T-helper 1 cell (primary cell): ENCODE data around the gene NBR1.
"Not testable (repeated sequence)": the region's sequence is repeated elsewhere in the genome, so short reads cannot be mapped to it uniquely, and the experiment has no call there.

ENCODE experiments used
- DNase-seq, 5 donors: peaks; one replicate each; pipeline ENCODE4 v3.0.0-alpha.2; 2012 to 2020
- total RNA-seq, 4 donors: gene quantifications; one replicate each; lab custom pipeline; 2026; lab: John Stamatoyannopoulos, UW

NBR1 gene, protein sequence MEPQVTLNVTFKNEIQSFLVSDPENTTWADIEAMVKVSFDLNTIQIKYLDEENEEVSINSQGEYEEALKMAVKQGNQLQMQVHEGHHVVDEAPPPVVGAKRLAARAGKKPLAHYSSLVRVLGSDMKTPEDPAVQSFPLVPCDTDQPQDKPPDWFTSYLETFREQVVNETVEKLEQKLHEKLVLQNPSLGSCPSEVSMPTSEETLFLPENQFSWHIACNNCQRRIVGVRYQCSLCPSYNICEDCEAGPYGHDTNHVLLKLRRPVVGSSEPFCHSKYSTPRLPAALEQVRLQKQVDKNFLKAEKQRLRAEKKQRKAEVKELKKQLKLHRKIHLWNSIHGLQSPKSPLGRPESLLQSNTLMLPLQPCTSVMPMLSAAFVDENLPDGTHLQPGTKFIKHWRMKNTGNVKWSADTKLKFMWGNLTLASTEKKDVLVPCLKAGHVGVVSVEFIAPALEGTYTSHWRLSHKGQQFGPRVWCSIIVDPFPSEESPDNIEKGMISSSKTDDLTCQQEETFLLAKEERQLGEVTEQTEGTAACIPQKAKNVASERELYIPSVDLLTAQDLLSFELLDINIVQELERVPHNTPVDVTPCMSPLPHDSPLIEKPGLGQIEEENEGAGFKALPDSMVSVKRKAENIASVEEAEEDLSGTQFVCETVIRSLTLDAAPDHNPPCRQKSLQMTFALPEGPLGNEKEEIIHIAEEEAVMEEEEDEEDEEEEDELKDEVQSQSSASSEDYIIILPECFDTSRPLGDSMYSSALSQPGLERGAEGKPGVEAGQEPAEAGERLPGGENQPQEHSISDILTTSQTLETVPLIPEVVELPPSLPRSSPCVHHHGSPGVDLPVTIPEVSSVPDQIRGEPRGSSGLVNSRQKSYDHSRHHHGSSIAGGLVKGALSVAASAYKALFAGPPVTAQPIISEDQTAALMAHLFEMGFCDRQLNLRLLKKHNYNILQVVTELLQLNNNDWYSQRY
- total RNA-seq: 85.8 to 180 (median 157) reads per million in 4 donors

DNA sequence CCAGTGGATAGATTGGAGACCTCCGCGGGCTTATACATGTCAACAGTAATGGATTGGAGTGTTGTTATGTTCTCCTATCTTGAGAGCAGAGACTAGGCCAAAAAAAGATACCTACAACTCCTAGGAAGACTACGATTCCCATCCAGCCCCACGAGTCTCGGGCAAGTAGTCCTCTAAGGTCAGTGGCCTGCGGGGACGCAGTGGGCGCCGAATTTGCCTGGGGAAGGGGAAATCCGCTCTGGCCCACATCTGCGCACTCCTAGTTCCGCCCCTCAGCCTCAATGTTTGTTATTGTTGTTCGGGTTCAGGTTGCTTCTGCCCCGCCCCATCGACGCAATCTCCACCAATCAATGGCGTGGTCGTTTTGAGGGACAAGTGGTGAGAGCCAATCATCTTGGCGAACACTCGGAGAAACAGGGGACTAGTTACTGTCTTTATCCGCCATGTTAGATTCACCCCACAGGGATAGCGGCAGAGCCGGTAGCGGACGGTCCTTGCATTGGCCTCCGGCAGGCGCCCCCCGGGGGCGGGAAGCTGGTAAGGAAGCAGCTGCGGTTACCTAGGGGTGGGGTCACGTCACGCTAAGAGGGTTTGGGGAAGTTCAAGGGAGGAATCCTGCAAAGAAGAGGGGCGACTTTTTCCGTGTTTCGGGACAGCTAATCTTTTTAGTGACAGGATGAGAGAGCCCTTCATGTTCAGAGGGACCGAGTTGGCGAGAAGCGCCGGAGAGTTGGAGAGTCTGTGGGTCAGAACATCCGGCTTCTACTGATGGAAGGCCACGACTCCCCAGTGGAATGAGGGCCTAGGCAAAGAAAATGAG, at the start of gene NBR1:
NBR1 (plus strand) TSS at position 449 of the 820 bp plus-strand sequence. CDS start 4,586 bp downstream, outside the sequence.
- DNase-seq: peak; percentile 87 to 98 (median 94)

DNA sequence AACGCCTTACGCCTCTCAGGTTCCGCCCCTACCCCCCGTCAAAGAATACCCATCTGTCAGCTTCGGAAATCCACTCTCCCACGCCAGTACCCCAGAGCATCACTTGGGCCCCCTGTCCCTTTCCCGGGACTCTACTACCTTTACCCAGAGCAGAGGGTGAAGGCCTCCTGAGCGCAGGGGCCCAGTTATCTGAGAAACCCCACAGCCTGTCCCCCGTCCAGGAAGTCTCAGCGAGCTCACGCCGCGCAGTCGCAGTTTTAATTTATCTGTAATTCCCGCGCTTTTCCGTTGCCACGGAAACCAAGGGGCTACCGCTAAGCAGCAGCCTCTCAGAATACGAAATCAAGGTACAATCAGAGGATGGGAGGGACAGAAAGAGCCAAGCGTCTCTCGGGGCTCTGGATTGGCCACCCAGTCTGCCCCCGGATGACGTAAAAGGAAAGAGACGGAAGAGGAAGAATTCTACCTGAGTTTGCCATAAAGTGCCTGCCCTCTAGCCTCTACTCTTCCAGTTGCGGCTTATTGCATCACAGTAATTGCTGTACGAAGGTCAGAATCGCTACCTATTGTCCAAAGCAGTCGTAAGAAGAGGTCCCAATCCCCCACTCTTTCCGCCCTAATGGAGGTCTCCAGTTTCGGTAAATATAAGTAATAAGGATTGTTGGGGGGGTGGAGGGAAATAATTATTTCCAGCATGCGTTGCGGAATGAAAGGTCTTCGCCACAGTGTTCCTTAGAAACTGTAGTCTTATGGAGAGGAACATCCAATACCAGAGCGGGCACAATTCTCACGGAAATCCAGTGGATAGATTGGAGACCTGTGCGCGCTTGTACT, 45.7 kb upstream of the NBR1 start, which contains the start of gene BRCA1:
BRCA1 (minus strand) TSS at position 232 of the 834 bp plus-strand sequence. CDS start 1,268 bp downstream, outside the sequence.
- DNase-seq: peak; percentile 82 to 99 (median 91)

DNA sequence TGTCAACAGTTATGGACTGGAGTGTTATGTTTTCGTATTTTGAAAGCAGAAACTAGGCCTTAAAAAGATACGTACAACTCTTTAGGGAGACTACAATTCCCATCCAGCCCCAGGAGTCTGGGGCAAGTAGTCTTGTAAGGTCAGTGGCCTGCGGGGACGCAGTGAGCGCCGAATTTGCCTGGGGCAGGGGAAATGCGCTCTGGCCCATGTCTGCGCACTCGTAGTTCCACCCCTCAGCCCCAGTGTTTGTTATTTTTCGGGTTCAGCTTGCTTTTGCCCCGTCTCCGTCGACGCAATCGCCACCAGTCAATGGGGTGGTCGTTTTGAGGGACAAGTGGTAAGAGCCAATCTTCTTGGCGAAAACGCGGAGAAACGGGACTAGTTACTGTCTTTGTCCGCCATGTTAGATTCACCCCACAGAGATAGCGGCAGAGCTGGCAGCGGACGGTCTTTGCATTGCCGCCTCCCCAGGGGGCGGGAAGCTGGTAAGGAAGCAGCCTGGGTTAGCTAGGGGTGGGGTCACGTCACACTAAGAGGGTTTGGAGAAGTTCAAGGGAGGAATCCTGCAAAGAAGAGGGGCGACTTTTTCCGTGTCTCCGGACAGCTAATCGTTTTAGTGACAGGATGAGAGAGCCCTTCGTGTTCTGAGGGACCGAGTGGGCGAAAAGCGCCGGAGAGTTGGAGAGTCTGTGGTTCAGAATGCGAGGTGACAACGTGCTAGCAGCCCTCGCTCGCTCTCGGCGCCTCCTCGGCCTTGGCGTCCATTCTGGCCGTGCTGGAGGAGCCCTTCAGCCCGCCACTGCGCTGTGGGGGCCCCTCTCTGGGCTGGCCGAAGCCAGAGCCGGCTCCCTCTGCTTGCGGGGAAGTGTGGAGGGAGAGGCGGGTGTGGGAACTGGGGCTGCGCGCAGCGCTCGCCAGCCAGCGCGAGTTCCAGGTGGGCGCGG, 44.8 kb upstream of the NBR1 start:
- no peak for DNase-seq

DNA sequence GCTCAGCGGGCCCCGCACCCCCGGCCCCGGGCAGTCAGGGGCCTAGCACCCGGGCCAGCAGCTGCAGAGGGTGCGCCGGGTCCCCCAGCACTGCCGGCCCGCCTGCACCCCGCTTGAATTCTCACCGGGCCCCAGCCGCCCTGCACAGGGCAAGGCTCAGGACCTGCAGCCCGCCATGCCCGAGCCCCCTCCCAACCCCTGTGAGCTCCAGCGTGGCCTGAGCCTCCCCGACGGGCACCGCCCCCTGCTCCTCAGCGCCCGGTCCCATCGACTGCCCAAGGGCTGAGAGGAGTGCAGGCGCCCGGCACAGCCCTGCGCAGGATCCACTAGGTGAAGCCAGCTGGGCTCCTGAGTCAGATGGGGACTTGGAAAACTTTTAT, 44.1 kb upstream of the NBR1 start:
- no peak for DNase-seq

DNA sequence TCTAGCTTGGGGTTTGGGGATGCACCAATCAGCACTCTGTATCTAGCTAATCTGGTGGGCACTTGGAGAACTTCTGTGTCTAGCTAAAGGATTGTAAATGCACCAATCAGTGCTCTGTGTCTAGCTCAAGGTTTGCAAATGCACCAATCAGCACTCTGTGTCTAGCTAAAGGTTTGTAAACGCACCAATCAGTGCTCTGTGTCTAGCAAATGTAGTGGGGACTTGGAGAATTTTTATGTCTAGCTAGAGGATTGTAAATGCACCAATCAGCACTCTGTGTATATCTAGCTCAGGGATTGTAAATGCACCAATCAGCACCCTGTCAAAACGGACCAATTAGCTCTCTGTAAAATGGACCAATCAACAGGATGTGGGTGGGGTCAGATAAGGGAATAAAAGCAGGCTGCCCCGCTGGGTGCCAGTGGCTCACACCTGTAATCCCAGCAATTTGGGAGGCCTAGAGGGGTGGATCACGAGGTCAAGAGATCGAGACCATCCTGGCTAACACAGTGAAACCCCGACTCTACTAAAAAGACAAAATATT, 43.6 kb upstream of the NBR1 start:
- DNase-seq: not testable (repeated sequence)

DNA sequence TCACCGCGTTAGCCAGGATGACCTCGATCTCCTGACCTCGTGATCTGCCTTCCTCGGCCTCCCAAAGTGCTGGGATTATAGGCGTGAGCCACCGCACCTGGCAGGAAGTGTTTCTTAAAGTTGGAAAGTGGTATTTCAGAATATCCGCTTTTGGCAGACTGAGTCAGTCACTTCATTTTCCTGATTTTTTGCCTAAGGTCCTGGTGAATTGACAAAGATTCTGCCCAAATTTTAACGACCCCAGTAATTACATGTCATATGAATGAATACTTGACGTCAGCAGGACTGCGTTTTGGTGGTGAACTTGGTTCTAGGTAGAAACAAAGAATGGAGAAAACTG, 41.4 kb upstream of the NBR1 start:
- DNase-seq: no peak

DNA sequence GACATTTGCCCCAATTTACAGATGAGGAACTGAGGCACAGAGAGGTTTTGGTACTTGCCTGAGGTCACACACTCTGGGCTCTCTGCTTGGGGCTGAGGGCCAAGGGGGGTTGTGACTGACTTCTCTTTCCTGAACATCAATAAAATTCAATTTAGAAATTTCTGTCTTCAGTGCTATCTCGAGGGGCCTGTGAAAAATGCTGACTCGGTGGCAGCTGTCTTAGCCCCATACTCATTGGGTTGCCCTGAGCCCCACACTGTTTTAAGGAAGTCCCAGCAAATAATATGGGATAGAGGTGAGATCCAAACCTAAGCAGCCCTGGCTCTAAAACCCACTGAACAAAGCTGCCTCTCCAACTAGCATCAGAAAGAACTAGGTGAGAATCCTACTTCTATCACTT, 38.9 kb upstream of the NBR1 start:
- DNase-seq: no peak

DNA sequence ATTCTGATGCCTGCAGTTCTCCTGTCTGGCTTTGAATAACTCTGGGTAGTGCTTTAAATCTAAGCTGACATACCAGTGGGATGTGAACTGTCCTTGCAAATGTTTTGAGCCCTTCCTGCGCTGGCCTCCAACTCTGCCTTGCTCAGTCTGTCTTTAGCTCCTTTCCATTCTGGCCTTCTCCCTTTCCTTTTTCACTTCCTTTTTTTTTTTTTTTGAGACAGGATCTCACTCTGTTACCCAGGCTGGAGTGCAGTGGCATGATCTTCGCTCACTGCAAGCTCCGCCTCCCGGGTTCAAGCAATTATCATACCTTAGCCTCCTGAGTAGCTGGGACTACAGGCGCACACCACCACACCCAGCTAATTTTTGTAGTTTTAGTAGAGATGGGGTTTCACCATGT, 37.6 kb upstream of the NBR1 start:
- DNase-seq: not testable (repeated sequence)

DNA sequence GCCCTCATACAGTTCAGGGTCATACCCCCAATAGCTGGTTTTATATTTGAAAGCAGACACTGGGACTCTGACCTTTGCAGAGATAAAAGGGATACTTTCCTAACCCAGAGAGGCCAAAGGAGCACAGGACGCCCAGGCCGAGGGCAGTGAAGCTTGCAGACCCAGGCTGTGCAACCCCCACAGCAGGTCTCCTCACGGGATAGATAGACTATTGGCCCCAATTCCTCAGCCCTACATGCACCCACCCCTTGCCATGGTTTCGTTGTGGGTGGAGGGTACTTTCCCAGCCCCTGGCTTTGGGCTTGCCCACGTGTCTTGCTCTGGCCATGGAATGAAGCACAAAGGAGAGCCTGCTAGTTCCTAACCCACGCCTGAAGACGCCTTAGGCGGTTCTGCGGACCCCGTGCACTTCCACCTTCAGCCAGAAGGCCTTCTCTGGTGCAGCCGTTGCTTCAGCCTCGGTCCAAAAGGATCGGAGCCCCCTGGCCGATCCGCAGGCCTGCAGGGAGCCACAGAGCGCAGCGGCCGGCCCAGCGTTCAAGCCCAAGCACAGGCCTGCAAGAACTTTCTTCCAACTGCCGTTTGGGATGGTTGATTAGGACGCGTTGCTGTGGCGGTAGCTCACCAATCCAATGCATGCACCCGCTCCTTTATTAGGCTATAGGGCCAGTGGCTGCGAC, 36.1 kb upstream of the NBR1 start:
- no peak for DNase-seq

DNA sequence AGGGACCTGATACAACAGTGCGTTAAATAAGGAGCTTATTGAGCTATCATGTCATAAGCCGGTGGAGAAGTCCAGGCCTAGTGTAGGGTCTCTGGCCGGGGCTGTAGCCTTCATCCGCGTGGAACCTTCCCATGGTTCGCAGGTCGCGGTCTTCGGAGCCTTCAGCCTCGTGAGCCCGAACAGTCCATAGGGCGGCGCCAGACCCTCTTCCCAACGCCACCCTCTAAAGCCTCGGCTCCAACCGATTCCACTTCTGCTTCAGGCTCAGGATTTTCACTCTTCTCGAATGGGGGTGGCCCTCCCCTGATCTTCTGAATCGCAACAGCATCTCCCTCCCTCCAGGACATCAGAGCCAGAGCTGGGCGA, 35.6 kb upstream of the NBR1 start:
- no peak for DNase-seq

DNA sequence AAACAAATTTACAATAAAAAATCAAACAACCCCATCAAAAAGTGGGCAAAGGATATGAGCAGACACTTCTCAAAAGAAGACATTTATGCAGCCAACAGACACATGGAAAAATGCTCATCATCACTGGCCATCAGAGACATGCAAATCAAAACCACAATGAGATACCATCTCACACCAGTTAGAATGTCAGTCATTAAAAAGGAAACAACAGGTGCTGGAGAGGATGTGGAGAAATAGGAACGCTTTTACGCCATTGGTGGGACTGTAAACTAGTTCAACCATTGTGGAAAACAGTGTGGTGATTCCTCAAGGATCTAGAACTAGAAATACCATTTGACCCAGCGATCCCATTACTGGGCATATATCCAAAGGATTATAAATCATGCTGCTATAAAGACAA, 34.4 kb upstream of the NBR1 start:
- not testable (repeated sequence) for DNase-seq

DNA sequence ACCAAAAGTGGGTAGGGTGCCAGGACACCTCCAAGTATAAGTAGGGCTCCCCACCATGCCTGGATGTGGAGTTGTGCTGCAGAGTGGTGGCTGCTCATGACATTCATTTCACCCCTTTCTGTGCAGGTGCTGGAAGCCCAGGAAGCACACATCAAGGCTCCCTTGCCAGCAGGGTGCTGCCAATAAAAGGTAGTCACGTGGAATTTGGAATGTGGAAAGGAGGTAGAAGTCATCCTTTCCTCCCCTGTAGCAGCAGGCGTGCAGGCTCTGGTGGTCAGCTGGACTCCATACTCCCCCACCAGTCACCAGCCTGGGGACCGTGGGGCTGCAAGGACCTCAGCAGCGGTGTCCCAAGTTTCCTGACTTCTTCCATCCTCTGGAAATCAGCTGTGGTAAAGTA, 32.5 kb upstream of the NBR1 start:
- not testable (repeated sequence) for DNase-seq

DNA sequence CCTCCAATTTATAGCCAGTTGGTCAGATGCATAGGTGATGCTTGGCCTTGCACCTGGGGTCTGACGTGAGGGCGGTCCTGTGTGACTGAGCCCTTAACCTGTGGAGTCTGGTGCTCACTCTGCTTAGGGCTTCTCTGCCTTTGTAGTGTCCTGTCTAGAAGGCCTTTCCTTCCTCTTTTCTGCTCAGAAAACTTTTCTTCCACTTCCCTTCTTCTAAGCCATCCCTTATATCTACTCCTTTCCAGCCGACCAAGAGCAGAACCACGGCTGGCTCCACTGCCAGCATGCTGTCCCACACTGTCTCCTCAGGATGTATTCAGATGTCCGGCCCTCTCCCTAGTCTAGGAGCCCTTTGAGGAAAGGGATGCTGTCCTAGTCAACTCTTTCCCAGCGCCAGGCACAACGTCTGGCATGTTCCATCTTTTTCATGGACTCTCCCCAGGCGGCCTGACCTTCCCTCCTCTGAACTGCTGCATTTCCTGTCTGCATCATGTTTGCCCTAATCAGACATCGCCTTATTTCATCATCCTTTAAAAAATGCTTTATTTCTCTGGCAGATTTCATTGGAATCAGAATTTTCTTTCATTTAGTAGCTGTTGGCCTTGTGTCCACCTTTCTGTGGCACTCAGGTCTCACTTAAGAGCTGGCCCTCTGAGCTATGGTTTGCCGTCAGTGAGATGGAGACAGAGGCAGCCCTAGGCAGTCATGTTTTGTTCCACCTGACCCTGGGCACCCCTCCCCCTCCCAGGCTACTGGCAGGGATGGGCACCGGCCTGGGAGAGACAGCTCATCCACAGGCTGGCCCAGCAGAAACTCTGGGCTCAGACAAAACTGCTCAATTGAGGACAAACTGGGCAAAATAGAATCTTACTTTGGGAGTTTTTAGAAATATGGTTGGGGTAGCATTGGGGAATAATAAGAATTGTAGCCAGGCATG, 30.4 kb upstream of the NBR1 start:
- no peak for DNase-seq

DNA sequence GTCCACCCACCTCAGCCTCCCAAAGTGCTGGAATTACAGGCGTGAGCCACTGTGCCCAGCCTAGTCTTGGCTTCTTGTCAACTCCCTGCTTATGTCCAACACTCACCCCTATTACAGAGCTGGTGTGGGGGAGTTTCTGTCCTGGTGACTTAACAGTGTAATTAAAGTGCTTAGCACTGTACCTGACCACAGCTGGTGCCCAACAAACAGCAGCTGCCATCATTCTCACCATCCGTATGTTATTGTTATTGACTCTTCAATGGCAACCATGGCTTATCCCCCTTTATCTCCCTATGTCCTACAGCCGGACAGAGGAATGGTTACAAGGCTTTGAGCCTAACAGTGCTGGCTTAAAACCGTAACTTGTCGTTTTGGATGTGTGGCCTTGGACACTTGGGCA, 28.9 kb upstream of the NBR1 start:
- no peak for DNase-seq

DNA sequence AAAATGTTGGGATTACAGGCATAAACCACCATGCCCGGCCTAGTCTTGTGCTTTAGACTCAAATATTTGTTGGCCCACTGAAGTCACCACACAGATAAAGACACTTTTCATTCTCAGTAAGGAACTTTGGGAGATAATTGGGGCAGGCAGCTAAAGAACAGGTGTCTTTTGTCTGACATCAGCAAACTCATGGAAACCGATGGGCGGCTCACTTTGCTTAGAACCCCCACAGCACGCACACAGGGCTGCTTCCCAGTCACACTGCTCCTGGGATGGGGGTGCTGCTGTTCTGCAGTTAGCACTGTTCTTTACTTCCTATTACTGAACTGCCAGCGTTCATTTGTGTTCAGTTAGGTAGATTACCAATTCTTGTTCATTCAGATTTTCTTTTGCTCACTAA, 27.8 kb upstream of the NBR1 start:
- DNase-seq: no peak

DNA sequence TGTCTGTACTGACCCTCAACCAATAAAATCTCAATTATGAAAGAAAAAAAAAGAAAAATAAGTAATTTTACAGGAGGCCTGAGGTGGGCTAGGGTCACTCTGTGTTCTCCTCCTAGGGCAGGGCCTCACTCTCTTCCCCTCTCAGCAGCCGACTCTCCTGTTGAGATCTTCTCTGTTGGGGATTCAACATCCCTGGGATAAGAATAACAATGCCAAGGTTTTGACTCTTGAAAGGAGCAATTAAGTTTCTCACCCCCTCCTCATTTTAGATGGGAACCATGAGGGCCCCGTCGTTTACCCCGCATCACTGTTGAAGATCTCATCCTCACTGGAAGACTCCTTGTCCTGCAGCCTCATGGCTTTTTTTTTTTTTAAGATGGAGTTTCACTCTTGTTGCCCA, 24.4 kb upstream of the NBR1 start:
- DNase-seq: no peak

DNA sequence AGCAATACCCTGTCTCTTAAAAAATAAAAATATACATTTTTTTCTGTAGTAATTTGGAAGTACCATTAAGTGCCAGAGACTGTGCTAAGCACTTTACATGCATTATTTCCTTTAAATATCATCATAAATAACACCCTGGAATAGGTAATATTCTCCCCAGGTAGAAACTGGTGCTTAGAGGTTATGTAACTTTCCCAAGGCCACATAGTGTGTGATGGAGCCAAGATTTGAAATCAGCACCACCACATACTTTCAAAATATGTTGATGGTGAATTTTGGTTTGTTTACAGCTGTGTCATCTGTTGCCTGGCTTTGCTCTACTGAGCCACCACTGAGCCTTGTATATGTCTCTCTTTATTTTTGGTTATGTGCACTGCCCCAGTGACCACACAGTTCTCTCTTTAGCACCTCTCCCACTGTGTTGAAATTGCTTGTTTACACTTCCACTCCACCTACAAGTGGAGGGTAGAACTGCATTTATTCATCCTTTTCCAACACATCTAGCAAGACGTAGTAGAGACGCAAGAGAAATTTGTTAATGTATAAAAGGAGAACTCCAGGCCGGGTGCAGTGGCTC, 19.0 kb upstream of the NBR1 start:
- DNase-seq: no peak

DNA sequence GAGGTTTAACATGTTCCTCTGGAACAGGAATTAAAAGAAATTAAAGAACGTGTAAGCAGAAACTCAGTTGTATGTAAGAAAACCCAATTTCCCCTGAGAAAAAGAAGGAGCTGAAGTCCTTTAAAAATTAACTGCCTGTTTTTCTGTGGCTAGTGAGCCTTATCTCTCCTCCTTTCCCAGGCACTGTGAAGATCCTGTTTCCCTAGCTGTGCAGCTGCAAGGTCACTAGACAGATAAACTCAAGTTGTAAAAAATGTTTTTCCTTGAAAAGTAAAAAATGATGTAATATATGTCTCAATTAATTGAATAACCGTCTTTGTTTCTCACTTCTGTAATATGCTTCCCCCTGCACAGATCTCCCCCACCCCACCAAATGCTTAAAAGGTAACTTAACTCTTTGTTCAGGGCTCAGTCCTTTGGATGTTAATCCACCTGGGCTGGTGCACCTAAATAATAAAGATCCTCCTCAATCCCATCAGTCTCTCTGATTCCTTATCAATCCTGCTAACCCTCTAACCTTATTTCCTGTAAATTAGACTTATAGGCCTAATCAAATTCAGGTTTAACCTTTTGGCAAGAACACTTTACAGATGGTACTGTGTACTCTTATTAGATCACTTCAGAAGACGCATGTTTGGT, 17.7 kb upstream of the NBR1 start:
- not testable (repeated sequence) for DNase-seq
